DOHH2 (cell line): ENCODE measurements around the gene LCN2.

Experiments
- CTCF ChIP-seq: fragments of 200-600 bp; sonication (generic); IDR thresholded peaks from one replicate; pipeline ENCODE4 v1.5.1; 2014; ENCODE audit warnings: antibody characterized with exemption, mild to moderate bottlenecking, low read depth, low read length; ENCODE audit not compliant: poor library complexity, severe bottlenecking
- EZH2phosphoT487 ChIP-seq: fragments of 200-600 bp; sonication (generic); IDR thresholded peaks from 2 replicates; pipeline ENCODE4 v1.6.1; 2017; ENCODE audit warnings: borderline replicate concordance, mild to moderate bottlenecking, antibody characterized with exemption, low read length, moderate library complexity, mixed read lengths

GRCh38 chr9:128101690-128102089 is 47.6 kb upstream of the LCN2 start:
- TF ChIP-seq CTCF (no peak), EZH2phosphoT487 (no peak)
